ENCODE measurements around the gene QPCTL. TPM values are rescaled to one million over a fixed set of nuclear protein-coding genes. Genes with fewer than 3 reads are reported as not detected.

The QPCTL gene
- total and polyA plus RNA-seq, 10 of the 15 experiments (the other 5 are each of a cell fraction or from before 2014, with no cell fraction given): 1.1 to 22.6 (median 11.2) TPM

DNA sequence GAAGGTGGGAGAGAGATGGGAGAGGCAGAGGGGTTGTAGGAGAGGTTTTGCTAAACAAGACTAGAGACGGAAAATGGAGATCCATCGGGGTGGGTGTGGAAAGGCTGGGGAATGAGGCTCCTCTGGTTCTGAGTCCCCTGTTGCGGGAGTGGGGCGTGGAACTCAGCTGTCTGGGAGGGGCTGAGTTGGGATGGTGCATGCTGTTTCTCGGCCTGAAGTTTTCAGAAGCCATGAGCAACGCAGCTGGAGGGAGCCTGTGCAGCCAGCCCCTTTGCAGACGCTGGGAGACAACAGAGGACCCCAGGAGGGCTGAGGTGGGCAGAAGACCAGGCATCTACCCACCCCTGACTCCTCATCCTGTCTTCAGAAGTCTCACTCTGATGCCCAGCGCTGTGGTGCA lies 31.8 kb upstream of the QPCTL start (continued):
- TF ChIP-seq CUX1 (IDR thresholded peaks at IDR 0.05; ENCODE audit: insufficient replicate concordance, low read depth, low read length): no peak

DNA sequence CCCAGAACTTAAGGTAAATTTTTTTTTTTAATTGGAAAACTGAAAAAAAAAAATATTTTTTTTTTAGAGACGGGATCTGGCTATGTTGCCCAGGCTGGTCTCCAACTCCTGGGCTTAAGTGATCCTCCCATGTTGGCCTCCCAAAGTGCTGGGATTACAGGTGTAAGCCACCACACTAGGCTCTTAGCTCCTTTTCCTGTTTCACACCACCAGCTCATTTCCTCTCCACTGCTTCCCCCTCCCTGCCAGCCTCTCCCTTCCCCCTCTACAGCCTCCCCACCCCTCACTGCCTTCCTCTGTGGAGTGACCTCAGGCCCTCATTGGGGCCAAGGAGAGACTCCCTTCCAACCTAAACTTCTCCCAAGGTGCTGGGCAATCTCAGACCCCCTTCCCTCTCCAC lies 28.7 kb upstream of the QPCTL start:
- ChIA-PET SMC1A (ENCODE audit: uncharacterized antibody, unreplicated experiment) (interaction anchor here (0.5 to 0.7 kb wide), 2 partner anchors 18 to 214 kb away, joined by 3 read pairs; no protein-coding TSS in a partner anchor), RAD21 (ENCODE audit: unreplicated experiment) (no interaction called here), POLR2A (no interaction called here), CTCF (interaction anchor here (0.6 kb wide), 1 partner anchor 20 kb away, joined by 3 read pairs; no protein-coding TSS in a partner anchor)
- TF ChIP-seq BACH1 (IDR thresholded peaks at IDR 0.05; ENCODE audit: borderline replicate concordance) (no peak), SREBF2 (IDR thresholded peaks at IDR 0.05; ENCODE audit: low read length) (no peak), BHLHE40 (IDR thresholded peaks at IDR 0.05; ENCODE audit: borderline replicate concordance in 1 of 2, low read depth in 2 of 2, low read length in 1 of 2) (no peak), EP300 (IDR thresholded peaks at IDR 0.05; ENCODE audit: borderline replicate concordance in 1 of 2, control insufficient read depth in 1 of 2, low read depth in 2 of 2, low read length in 2 of 2) (no peak), TAF1 (IDR thresholded peaks at IDR 0.05; ENCODE audit: borderline replicate concordance, low read depth, low read length) (no peak), JUNB (IDR thresholded peaks at IDR 0.05) (no peak), PAX8 (IDR thresholded peaks at IDR 0.05) (no peak), ZNF622 (IDR thresholded peaks at IDR 0.05) (no peak), SMC3 (IDR thresholded peaks at IDR 0.05; ENCODE audit: borderline replicate concordance, low read length) (no peak), SIN3A (IDR thresholded peaks at IDR 0.05; ENCODE audit: low read depth, low read length) (no peak), PAX5 (IDR thresholded peaks at IDR 0.05; ENCODE audit: borderline replicate concordance, low read depth, low read length) (no peak), FOXM1 (IDR thresholded peaks at IDR 0.05; ENCODE audit: low read depth, low read length) (no peak)
- TF ChIP-seq, protein P1, sequence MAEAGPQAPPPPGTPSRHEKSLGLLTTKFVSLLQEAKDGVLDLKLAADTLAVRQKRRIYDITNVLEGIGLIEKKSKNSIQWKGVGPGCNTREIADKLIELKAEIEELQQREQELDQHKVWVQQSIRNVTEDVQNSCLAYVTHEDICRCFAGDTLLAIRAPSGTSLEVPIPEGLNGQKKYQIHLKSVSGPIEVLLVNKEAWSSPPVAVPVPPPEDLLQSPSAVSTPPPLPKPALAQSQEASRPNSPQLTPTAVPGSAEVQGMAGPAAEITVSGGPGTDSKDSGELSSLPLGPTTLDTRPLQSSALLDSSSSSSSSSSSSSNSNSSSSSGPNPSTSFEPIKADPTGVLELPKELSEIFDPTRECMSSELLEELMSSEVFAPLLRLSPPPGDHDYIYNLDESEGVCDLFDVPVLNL (IDR thresholded peaks at IDR 0.05; ENCODE audit: low read depth, low read length): no peak
- no peaks in the 10 kb centered on the region for H4K20me1 ChIP-seq (ENCODE audit: control insufficient read depth, insufficient read depth)
- no peaks in the 10 kb centered on the region for H3K27me3 ChIP-seq (replicated peaks in 1 of 2; ENCODE audit: control insufficient read depth in 2 of 2, insufficient read depth in 2 of 2, low read length in 1 of 2)
- no peak overlapping the region for H3K9ac ChIP-seq (ENCODE audit: control insufficient read depth, insufficient read depth, low read length)
- no peak overlapping the region for H3K27ac ChIP-seq (ENCODE audit: control insufficient read depth, insufficient read depth)
- peaks cover 5% of the 10 kb centered on the region for H3K4me1 ChIP-seq (ENCODE audit: control insufficient read depth, insufficient read depth, low read length)
- H2AFZ ChIP-seq (ENCODE audit: control insufficient read depth, low read depth, low read length): no peak overlapping the region
- in situ Hi-C loops (cut with MboI) (no loop called here), intact Hi-C loops (cut with micrococcal nuclease; ENCODE audit: unreplicated experiment) (no loop called here)
- no peak overlapping the region for H3K4me3 ChIP-seq
- H3K9me3 ChIP-seq (replicated peaks; ENCODE audit: control insufficient read depth, insufficient read depth, low read length): no peaks in the 10 kb centered on the region
- BruUV-seq (replicated peaks): no TSS peak
- no peak for FAIRE-seq
- no peaks in the 10 kb centered on the region for H3K36me3 ChIP-seq (ENCODE audit: control insufficient read depth in 2 of 2, insufficient read depth in 2 of 2, low read length in 1 of 2)
- no peak for ATAC-seq
- 33% methylated on average over 1 of the region's 1 CpG for WGBS (ENCODE audit: insufficient coverage, insufficient replicate concordance, low lambda C conversion rate, missing lambda C conversion rate)
- H3K4me2 ChIP-seq (ENCODE audit: control insufficient read depth, insufficient read depth): no peak overlapping the region
- no peak for DNase-seq (ENCODE audit: low read depth, low spot score)
- H3K79me2 ChIP-seq (ENCODE audit: control insufficient read depth, insufficient read depth, low read length): peaks cover 3% of the 10 kb centered on the region
